GM12873 (cell line): ENCODE results near the gene MARCHF10.

Experiments used
- TF ChIP-seq, protein P1 (sequence below): IDR thresholded peaks from 2 replicates; pipeline ENCODE4 v1.5.1; 2012; ENCODE audit warnings: low read depth, mild to moderate bottlenecking, moderate library complexity, low read length, control low read depth; ENCODE audit not compliant: insufficient read depth; ENCODE audit errors: missing control alignments

The MARCHF10 gene

DNA sequence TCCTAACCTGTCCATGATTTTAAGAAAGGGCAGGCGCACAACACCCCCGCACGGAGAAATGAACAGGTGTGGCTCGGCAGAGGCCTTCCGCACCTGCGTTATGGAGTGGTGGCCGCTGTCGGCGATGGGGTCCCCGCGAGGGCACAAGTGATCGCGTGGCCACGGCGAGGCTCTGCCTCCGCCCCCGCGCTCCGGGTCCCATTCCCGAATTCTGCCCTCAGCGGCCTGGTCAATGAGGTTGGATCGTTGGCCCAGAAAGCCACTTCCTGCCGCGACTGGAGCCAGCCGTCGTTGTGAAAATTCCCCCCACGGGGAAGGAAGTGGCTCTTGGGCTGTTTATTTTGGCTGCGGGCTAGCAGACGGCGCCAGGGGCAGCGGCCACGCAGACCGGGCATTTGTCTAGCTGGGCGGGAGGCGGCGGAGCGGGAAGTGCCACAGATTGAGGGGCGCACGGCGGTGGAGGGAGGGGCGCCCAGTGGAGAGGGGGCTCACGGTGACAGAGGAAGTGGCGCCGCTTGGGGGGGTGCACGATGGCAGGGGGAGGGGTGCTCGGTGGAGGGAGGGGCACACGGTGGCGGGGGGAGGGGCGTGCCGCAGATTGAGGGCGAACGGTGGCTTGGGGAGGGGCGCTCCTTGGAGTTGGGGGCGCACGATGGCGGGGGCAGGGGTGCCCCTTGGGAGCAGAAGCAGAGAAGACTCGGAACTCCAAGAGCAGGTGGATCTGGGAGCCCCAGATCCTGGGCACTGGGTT lies 155.7 kb downstream of the MARCHF10 start:
- TF ChIP-seq, protein P1, sequence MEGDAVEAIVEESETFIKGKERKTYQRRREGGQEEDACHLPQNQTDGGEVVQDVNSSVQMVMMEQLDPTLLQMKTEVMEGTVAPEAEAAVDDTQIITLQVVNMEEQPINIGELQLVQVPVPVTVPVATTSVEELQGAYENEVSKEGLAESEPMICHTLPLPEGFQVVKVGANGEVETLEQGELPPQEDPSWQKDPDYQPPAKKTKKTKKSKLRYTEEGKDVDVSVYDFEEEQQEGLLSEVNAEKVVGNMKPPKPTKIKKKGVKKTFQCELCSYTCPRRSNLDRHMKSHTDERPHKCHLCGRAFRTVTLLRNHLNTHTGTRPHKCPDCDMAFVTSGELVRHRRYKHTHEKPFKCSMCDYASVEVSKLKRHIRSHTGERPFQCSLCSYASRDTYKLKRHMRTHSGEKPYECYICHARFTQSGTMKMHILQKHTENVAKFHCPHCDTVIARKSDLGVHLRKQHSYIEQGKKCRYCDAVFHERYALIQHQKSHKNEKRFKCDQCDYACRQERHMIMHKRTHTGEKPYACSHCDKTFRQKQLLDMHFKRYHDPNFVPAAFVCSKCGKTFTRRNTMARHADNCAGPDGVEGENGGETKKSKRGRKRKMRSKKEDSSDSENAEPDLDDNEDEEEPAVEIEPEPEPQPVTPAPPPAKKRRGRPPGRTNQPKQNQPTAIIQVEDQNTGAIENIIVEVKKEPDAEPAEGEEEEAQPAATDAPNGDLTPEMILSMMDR = no peak
